ENCODE data around the gene TRAF3.
"Not testable (repeated sequence)": the region's sequence is repeated elsewhere in the genome, so short reads cannot be mapped to it uniquely, and the experiment has no call there.

Gene TRAF3

GRCh38 chr14:102807013-102807406 lies 29.8 kb downstream of the TRAF3 start:
- no peak for DNase-seq (ENCODE audit: low spot score)

- no peak for DNase-seq (ENCODE audit: low spot score)
Measured at GRCh38 chr14:102809870-102810269, 32.6 kb downstream of the TRAF3 start.

- no peak for DNase-seq (ENCODE audit: low spot score)
Measured at GRCh38 chr14:102810523-102810922, 33.3 kb downstream of the TRAF3 start.

- DNase-seq (ENCODE audit: low spot score) = no peak
Measured at GRCh38 chr14:102811254-102811963, 34.2 kb downstream of the TRAF3 start.

GRCh38 chr14:102811971-102812370 lies 34.7 kb downstream of the TRAF3 start:
- DNase-seq (ENCODE audit: low spot score) = no peak

- DNase-seq (ENCODE audit: low spot score) = no peak
Measured at GRCh38 chr14:102813691-102814090, 36.4 kb downstream of the TRAF3 start.

GRCh38 chr14:102817318-102817717 lies 40.1 kb downstream of the TRAF3 start:
- DNase-seq (ENCODE audit: low spot score) = no peak

- DNase-seq (ENCODE audit: low spot score) = no peak
Measured at GRCh38 chr14:102817942-102818940, 41.0 kb downstream of the TRAF3 start.

- no peak for DNase-seq (ENCODE audit: low spot score)
Measured at GRCh38 chr14:102819176-102819628, 42.0 kb downstream of the TRAF3 start.

- no peak for DNase-seq (ENCODE audit: low spot score)
Measured at GRCh38 chr14:102819747-102820330, 42.6 kb downstream of the TRAF3 start.

- DNase-seq (ENCODE audit: low spot score) = no peak
Measured at GRCh38 chr14:102821252-102821651, 44.0 kb downstream of the TRAF3 start.

- no peak for DNase-seq (ENCODE audit: low spot score)
Measured at GRCh38 chr14:102822311-102822863, 45.1 kb downstream of the TRAF3 start.

- not testable (repeated sequence) for DNase-seq (ENCODE audit: low spot score)
Measured at GRCh38 chr14:102822887-102823286, 45.6 kb downstream of the TRAF3 start.

- DNase-seq (ENCODE audit: low spot score) = no peak
Measured at GRCh38 chr14:102823546-102823945, 46.3 kb downstream of the TRAF3 start.

- DNase-seq (ENCODE audit: low spot score) = no peak
Measured at GRCh38 chr14:102824832-102825231, 47.6 kb downstream of the TRAF3 start.

- no peak for DNase-seq (ENCODE audit: low spot score)
Measured at GRCh38 chr14:102825307-102826095, 48.3 kb downstream of the TRAF3 start.

- DNase-seq (ENCODE audit: low spot score) = no peak
Measured at GRCh38 chr14:102826161-102826560, 48.9 kb downstream of the TRAF3 start.

- DNase-seq (ENCODE audit: low spot score) = no peak
Measured at GRCh38 chr14:102826751-102827675, 49.8 kb downstream of the TRAF3 start.

- no peak for DNase-seq (ENCODE audit: low spot score)
Measured at GRCh38 chr14:102827716-102828115, 50.5 kb downstream of the TRAF3 start.

GRCh38 chr14:102828151-102828550 lies 50.9 kb downstream of the TRAF3 start:
- no peak for DNase-seq (ENCODE audit: low spot score)
